Activated CD8-positive, alpha-beta T cell treated with anti-CD3 and anti-CD28 coated beads for 36 hours (primary cell): ENCODE results near the gene BLOC1S3. TPM values are rescaled to one million over a fixed set of nuclear protein-coding genes. Genes with fewer than 3 reads are reported as not detected.

Source experiments
- ATAC-seq: fragments of 200-7000 bp; cut with Tn5 transposase; one replicate; pipeline ENCODE4 v1.10.0; 2021; ENCODE audit warnings: mild to moderate bottlenecking, moderate library complexity
- CTCF ChIA-PET: fragments of 350-600 bp; sonication (Branson Sonifier 250); formaldehyde crosslinking; loops from one replicate; lab custom pipeline; 2021; ENCODE audit warnings: antibody characterized with exemption; lab: Charles Lee
- POLR2A ChIA-PET: fragments of 350-600 bp; sonication (Branson Sonifier 250); formaldehyde crosslinking; loops from one replicate; lab custom pipeline; 2021; ENCODE audit warnings: antibody characterized with exemption; lab: Charles Lee
- DNase-seq: peaks from one replicate; pipeline ENCODE4 v3.0.0-alpha.2; 2020
- H3K27ac Mint-ChIP-seq: one replicate; pipeline ENCODE4 v1.8.0; 2021; ENCODE audit warnings: mild to moderate bottlenecking, mixed read lengths
- H3K27me3 Mint-ChIP-seq: one replicate; pipeline ENCODE4 v1.8.0; 2021; ENCODE audit warnings: mixed read lengths
- H3K36me3 Mint-ChIP-seq: one replicate; pipeline ENCODE4 v1.8.0; 2021; ENCODE audit warnings: low read depth, mixed read lengths
- H3K4me1 Mint-ChIP-seq: one replicate; pipeline ENCODE4 v1.8.0; 2021; ENCODE audit warnings: low read depth, mixed read lengths
- H3K4me3 Mint-ChIP-seq: one replicate; pipeline ENCODE4 v1.8.0; 2021; ENCODE audit warnings: mild to moderate bottlenecking, moderate library complexity, mixed read lengths
- H3K9me3 Mint-ChIP-seq: one replicate; pipeline ENCODE4 v1.8.0; 2021; ENCODE audit warnings: mixed read lengths
- CTCF ChIP-seq: fragments of 200-600 bp; IDR thresholded peaks from one replicate; pipeline ENCODE4 v1.8.0; 2022; ENCODE audit warnings: antibody characterized with exemption, mild to moderate bottlenecking
- intact Hi-C: fragments of 100-400 bp; cut with micrococcal nuclease; formaldehyde crosslinking; loops from one replicate; pipeline ENCODE4 v1.10.0; 2022
- total RNA-seq, 2 experiments: library from RNA; stranded (reverse); gene quantifications; one replicate each; pipeline ENCODE4 v1.2.3, GENCODE V29; 2021

Gene BLOC1S3
- total RNA-seq, 2 experiments from 2014 or later = 8.9 to 10.8 TPM

GRCh38 chr19:45172173-45172572 is 6.4 kb upstream of the BLOC1S3 start:
- POLR2A ChIA-PET = interaction anchor here (0.7 to 1.0 kb wide), 2 partner anchors 70 to 94 kb away, joined by 3 to 5 read pairs; partner anchors contain the start of gene GEMIN7
- CTCF ChIA-PET = interaction anchor here (0.8 to 2.1 kb wide), 2 partner anchors 15 to 112 kb away, joined by 3 to 6 read pairs; no protein-coding TSS in a partner anchor
- Mint-ChIP-seq H3K27me3 (no peaks in the 10 kb centered on the region), H3K4me3 (no peak overlapping the region), H3K27ac (peak overlapping the region; percentile 90), H3K36me3 (no peaks in the 10 kb centered on the region), H3K9me3 (no peaks in the 10 kb centered on the region), H3K4me1 (peaks cover 34% of the 10 kb centered on the region)
- ATAC-seq = peak; percentile 24
- no peak for TF ChIP-seq CTCF
- peak; percentile 42 for DNase-seq
- intact Hi-C loops = no loop called here

GRCh38 chr19:45172611-45173208 is 5.9 kb upstream of the BLOC1S3 start:
- ChIA-PET POLR2A (interaction anchor here (0.7 kb wide), 1 partner anchor 70 kb away, joined by 5 read pairs; no protein-coding TSS in a partner anchor), CTCF (interaction anchor here (2.1 kb wide), 1 partner anchor 14 kb away, joined by 6 read pairs; no protein-coding TSS in a partner anchor)
- no peak for ATAC-seq
- no peak for TF ChIP-seq CTCF
- Mint-ChIP-seq H3K9me3 (no peaks in the 10 kb centered on the region), H3K36me3 (no peaks in the 10 kb centered on the region), H3K27me3 (no peaks in the 10 kb centered on the region), H3K4me3 (no peak overlapping the region), H3K4me1 (peaks cover 37% of the 10 kb centered on the region), H3K27ac (peak overlapping the region; percentile 90)
- intact Hi-C loops = no loop called here
- DNase-seq = no peak

- no peak for TF ChIP-seq CTCF
- CTCF ChIA-PET = interaction anchor here (0.6 to 2.1 kb wide), 3 partner anchors 9 to 305 kb away, joined by 3 to 6 read pairs (median 3); no protein-coding TSS in a partner anchor
- ATAC-seq = no peak
- Mint-ChIP-seq H3K27me3 (no peaks in the 10 kb centered on the region), H3K4me3 (no peak overlapping the region), H3K36me3 (no peaks in the 10 kb centered on the region), H3K27ac (peak overlapping the region; percentile 52), H3K4me1 (peaks cover 37% of the 10 kb centered on the region), H3K9me3 (no peaks in the 10 kb centered on the region)
- DNase-seq = no peak
- intact Hi-C loops = no loop called here
- POLR2A ChIA-PET = no interaction called here
Observed at GRCh38 chr19:45173816-45174215, 4.8 kb upstream of the BLOC1S3 start.

- CTCF ChIA-PET = interaction anchor here (0.9 to 1.0 kb wide), 2 partner anchors 11 to 23 kb away, joined by 3 read pairs; no protein-coding TSS in a partner anchor
- no peaks in the 10 kb centered on the region for H3K9me3 Mint-ChIP-seq
- DNase-seq (no peak), ATAC-seq (no peak)
- POLR2A ChIA-PET = no interaction called here
- no peak overlapping the region for H3K27ac Mint-ChIP-seq
- H3K4me1 Mint-ChIP-seq = peaks cover 39% of the 10 kb centered on the region
- no peak overlapping the region for H3K4me3 Mint-ChIP-seq
- no peaks in the 10 kb centered on the region for H3K36me3 Mint-ChIP-seq
- TF ChIP-seq CTCF = no peak
- intact Hi-C loops = no loop called here
- H3K27me3 Mint-ChIP-seq = no peaks in the 10 kb centered on the region
Observed at GRCh38 chr19:45175515-45176345, 2.9 kb upstream of the BLOC1S3 start.
